Mesothelial cell of epicardium (in vitro differentiated cells): ENCODE results near the gene EIF3J. TPM values are rescaled to one million over a fixed set of nuclear protein-coding genes. Genes with fewer than 3 reads are reported as not detected.

Experiments used
- DNase-seq, 2 experiments: peaks; one replicate each; pipeline ENCODE4 v3.0.0; 2021; ENCODE audit warnings: low spot score in 2 of 2; ENCODE audit not compliant: unreplicated experiment in 2 of 2
- H3K27ac Mint-ChIP-seq: 2 replicates; pipeline ENCODE4 v1.8.0; 2021; ENCODE audit warnings: mixed read lengths
- H3K27me3 Mint-ChIP-seq: 2 replicates; pipeline ENCODE4 v1.8.0; 2021; ENCODE audit warnings: low read depth, mixed read lengths
- H3K36me3 Mint-ChIP-seq: 2 replicates; pipeline ENCODE4 v1.8.0; 2021; ENCODE audit warnings: mixed read lengths
- H3K4me1 Mint-ChIP-seq: 2 replicates; pipeline ENCODE4 v1.8.0; 2021; ENCODE audit warnings: mixed read lengths
- H3K4me3 Mint-ChIP-seq: 2 replicates; pipeline ENCODE4 v1.8.0; 2021; ENCODE audit warnings: mild to moderate bottlenecking, moderate library complexity, mixed read lengths
- H3K9me3 Mint-ChIP-seq: 2 replicates; pipeline ENCODE4 v1.8.0; 2021; ENCODE audit warnings: mixed read lengths
- total RNA-seq: library from RNA; stranded (reverse); gene quantifications from 3 replicates; pipeline ENCODE4 v1.2.1, GENCODE V29; 2021
- TF ChIP-seq, protein P1 (sequence below): fragments of 200-600 bp; sonication (generic); IDR thresholded peaks from one replicate; pipeline ENCODE4 v1.5.0; 2021; ENCODE audit warnings: antibody characterized with exemption; ENCODE audit not compliant: unreplicated experiment

EIF3J gene
- total RNA-seq, 1 donor from 2014 or later, result 75.7 TPM

DNA sequence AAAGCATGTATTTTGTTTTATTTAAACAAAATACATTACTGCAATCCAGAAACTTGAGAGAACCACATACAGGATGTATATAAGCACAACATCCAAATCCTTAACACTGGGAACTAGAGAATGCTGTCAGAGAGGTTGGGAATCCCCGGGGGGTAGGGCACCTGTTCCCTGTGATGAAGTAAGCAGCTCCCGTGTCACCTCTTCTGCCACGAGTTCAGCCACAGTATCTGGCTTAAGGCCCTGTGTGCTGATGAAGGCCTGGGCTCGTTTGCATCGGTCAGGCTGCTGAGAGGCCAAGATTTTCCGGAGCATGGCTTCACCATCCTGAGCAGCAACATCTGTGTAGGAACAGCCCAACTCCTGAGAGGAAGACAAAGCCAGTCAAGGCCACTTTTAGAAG lies 36.4 kb downstream of the EIF3J start:
- TF ChIP-seq, protein P1, sequence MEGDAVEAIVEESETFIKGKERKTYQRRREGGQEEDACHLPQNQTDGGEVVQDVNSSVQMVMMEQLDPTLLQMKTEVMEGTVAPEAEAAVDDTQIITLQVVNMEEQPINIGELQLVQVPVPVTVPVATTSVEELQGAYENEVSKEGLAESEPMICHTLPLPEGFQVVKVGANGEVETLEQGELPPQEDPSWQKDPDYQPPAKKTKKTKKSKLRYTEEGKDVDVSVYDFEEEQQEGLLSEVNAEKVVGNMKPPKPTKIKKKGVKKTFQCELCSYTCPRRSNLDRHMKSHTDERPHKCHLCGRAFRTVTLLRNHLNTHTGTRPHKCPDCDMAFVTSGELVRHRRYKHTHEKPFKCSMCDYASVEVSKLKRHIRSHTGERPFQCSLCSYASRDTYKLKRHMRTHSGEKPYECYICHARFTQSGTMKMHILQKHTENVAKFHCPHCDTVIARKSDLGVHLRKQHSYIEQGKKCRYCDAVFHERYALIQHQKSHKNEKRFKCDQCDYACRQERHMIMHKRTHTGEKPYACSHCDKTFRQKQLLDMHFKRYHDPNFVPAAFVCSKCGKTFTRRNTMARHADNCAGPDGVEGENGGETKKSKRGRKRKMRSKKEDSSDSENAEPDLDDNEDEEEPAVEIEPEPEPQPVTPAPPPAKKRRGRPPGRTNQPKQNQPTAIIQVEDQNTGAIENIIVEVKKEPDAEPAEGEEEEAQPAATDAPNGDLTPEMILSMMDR, result no peak
- H3K9me3 Mint-ChIP-seq, result no peaks in the 10 kb centered on the region
- DNase-seq, result no peak
- peaks cover 25% of the 10 kb centered on the region for H3K36me3 Mint-ChIP-seq
- no peak overlapping the region for H3K27ac Mint-ChIP-seq
- H3K27me3 Mint-ChIP-seq, result no peaks in the 10 kb centered on the region
- H3K4me1 Mint-ChIP-seq, result no peaks in the 10 kb centered on the region
- H3K4me3 Mint-ChIP-seq, result no peak overlapping the region

- DNase-seq, result no peak
- TF ChIP-seq, protein P1, result no peak
- H3K27ac Mint-ChIP-seq, result no peak overlapping the region
- no peaks in the 10 kb centered on the region for H3K27me3 Mint-ChIP-seq
- H3K9me3 Mint-ChIP-seq, result no peaks in the 10 kb centered on the region
- H3K4me1 Mint-ChIP-seq, result no peaks in the 10 kb centered on the region
- peaks cover 24% of the 10 kb centered on the region for H3K36me3 Mint-ChIP-seq
- no peak overlapping the region for H3K4me3 Mint-ChIP-seq
Measured at GRCh38 chr15:44574734-44575133, 37.8 kb downstream of the EIF3J start.

DNA sequence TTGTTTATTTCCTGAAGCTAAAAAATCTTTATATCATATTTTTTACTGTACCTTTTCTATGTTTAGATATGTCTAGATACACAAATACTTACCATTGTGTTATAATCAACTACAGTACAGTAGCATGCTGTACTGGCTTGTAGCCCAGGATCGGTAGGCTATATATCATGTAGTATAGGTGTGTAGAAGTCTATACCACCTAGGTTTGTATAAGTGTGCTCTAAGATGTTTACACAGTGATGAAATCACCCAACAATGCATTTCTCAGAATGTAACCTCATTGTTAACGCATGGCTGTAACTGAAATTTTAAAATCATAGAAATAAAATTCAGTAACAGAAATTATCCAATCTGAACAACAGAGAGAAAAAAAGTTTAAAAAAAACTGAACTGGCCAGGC lies 43.2 kb downstream of the EIF3J start:
- DNase-seq, result no peak
- Mint-ChIP-seq H3K36me3 (peaks cover 34% of the 10 kb centered on the region), H3K27ac (no peak overlapping the region), H3K4me3 (no peak overlapping the region), H3K4me1 (no peaks in the 10 kb centered on the region), H3K27me3 (no peaks in the 10 kb centered on the region), H3K9me3 (peaks cover 5% of the 10 kb centered on the region)
- TF ChIP-seq, protein P1, result no peak

DNA sequence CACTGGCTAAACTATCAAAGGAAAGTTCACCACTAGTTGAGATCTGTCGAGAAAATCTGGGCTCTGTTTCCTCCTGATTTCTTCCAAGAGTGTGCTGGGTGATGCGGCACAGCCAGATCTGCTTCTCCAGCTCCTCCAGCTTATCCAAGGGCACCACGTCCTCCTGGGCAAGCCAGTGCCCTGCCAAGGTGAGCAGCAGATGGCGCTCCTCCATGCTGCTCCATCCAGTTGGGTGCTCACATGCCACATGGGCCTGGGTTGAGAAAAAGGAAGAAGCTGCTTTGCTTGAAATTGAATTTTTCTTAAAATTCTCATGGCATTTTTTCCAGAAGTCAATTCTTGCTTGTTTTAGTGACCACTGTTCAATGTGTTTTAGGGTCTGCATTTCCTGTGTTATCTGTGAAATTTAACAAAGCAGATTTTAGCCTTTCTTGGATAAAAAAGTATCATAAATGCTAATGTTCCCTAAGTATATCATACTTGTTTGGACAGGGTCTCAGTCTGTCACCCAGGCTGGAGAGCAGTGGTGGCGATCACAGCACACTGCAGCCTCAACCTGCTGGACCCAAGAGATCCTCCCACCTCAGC lies 47.3 kb downstream of the EIF3J start:
- Mint-ChIP-seq H3K4me3 (no peak overlapping the region), H3K27me3 (no peaks in the 10 kb centered on the region), H3K36me3 (peaks cover 51% of the 10 kb centered on the region), H3K27ac (no peak overlapping the region), H3K9me3 (peaks cover 5% of the 10 kb centered on the region), H3K4me1 (no peaks in the 10 kb centered on the region)
- no peak for DNase-seq
- TF ChIP-seq, protein P1, result no peak

GRCh38 chr15:44585633-44586032 lies 48.7 kb downstream of the EIF3J start:
- no peak for DNase-seq
- Mint-ChIP-seq H3K9me3 (peaks cover 5% of the 10 kb centered on the region), H3K4me3 (no peak overlapping the region), H3K27me3 (no peaks in the 10 kb centered on the region), H3K4me1 (no peaks in the 10 kb centered on the region), H3K27ac (no peak overlapping the region), H3K36me3 (peaks cover 56% of the 10 kb centered on the region)
- TF ChIP-seq, protein P1, result no peak

DNA sequence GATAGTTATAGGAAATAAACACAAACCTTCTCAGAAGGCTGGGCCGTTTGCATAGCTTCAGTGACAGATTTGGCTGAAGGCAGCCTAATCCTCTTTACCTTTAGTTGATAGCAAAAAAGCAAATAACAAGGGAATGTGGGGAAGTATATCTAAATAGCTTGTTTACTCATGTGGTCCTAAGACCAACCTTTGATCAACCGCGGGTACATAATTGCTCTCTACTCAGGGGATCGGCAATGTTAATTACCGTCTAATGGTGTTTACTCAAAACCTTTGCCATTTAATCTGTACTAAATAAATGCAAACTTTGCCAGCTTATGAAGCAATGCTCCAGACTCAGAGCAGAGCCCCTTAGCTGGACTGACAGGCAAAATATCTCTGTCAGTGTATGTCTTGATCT lies 51.6 kb downstream of the EIF3J start:
- no peak for DNase-seq
- Mint-ChIP-seq H3K9me3 (no peaks in the 10 kb centered on the region), H3K27ac (no peak overlapping the region), H3K4me1 (peaks cover 1% of the 10 kb centered on the region), H3K27me3 (no peaks in the 10 kb centered on the region), H3K36me3 (peaks cover 47% of the 10 kb centered on the region), H3K4me3 (no peak overlapping the region)
- TF ChIP-seq, protein P1, result no peak
